Muscle of arm (tissue), 12 donors: ENCODE data around the gene IVD. TPM values are rescaled to one million over a fixed set of nuclear protein-coding genes. Genes with fewer than 3 reads are reported as not detected.

Source experiments
- DNase-seq: peaks from one replicate; pipeline ENCODE4 v3.0.0-alpha.2; 2013
- polyA plus RNA-seq, 12 donors: library from polyadenylated mRNA; unstranded; fragments of 120-200 nt; gene quantifications; one replicate each; pipeline ENCODE4 v1.2.1, GENCODE V29; 2013; ENCODE audit not compliant: insufficient read length in 12 of 12

IVD gene
- polyA plus RNA-seq, 12 donors, result 43.8 to 68.7 (median 52.2) TPM; not detected in 1

- no peak for DNase-seq
Measured at GRCh38 chr15:40456738-40457137, 51.1 kb downstream of the IVD start.

- no peak for DNase-seq
Measured at GRCh38 chr15:40458495-40459371, 53.1 kb downstream of the IVD start.

- DNase-seq, result no peak
Measured at GRCh38 chr15:40459391-40460015, 53.9 kb downstream of the IVD start.

- no peak for DNase-seq
Measured at GRCh38 chr15:40460404-40460803, 54.8 kb downstream of the IVD start.

- DNase-seq, result no peak
Measured at GRCh38 chr15:40461958-40462357, 56.4 kb downstream of the IVD start.

- no peak for DNase-seq
Measured at GRCh38 chr15:40463279-40463678, 57.7 kb downstream of the IVD start.

- DNase-seq, result no peak
Measured at GRCh38 chr15:40463886-40464545, 58.4 kb downstream of the IVD start.

GRCh38 chr15:40464595-40465185, 59.1 kb downstream of the IVD start:
- no peak for DNase-seq

- DNase-seq, result no peak
Measured at GRCh38 chr15:40465939-40466338, 60.3 kb downstream of the IVD start.

GRCh38 chr15:40466426-40467260, 61.0 kb downstream of the IVD start:
- DNase-seq, result no peak

- DNase-seq, result no peak
Measured at GRCh38 chr15:40467261-40467615, 61.6 kb downstream of the IVD start.

- no peak for DNase-seq
Measured at GRCh38 chr15:40468898-40469331, 63.3 kb downstream of the IVD start.

- DNase-seq, result no peak
Measured at GRCh38 chr15:40469776-40470390, 64.3 kb downstream of the IVD start.

- peak; percentile 60 for DNase-seq
Measured at GRCh38 chr15:40470423-40471104, 65.0 kb downstream of the IVD start, which contains the start of gene CHST14. TSS of gene CHST14 (plus strand) at chr15:40470984. CDS start at chr15:40471214, 230 bp downstream.

Other genes with a start within 250 kb of the IVD start
- gene BUB1B, start 244.7 kb upstream of the IVD start, polyA plus RNA-seq, result 10 to 100 TPM in 10 of 12 donors, 1 to 10 TPM in 1, not detected in 1; 7.8 to 27.8 (median 16.0) TPM
- gene PAK6, start 166.7 kb upstream of the IVD start, polyA plus RNA-seq, result 1 to 10 TPM in 3 of 12 donors, under 1 TPM in 7, not detected in 2; 0.15 to 8.2 (median 0.51) TPM
- gene ANKRD63, start 122.7 kb upstream of the IVD start, polyA plus RNA-seq, result under 1 TPM in 3 of 12 donors, not detected in 9; 0.14 to 0.45 (median 0.36) TPM
- 10 to 100 TPM in 2 of 12 donors, 1 to 10 TPM in 9, not detected in 1; 5.2 to 36.6 (median 7.5) TPM for gene PLCB2, start 97.9 kb upstream of the IVD start, polyA plus RNA-seq
- gene INAFM2, start 82.1 kb upstream of the IVD start, polyA plus RNA-seq, result 10 to 100 TPM in 10 of 12 donors, 1 to 10 TPM in 1, not detected in 1; 9.2 to 17.8 (median 13.6) TPM
- 100 to 1,000 TPM in 1 of 12 donors, 10 to 100 TPM in 10, 1 to 10 TPM in 1; 7.4 to 119 (median 19.4) TPM for gene CCDC9B, start 64.9 kb upstream of the IVD start, polyA plus RNA-seq
- gene PHGR1, start 54.8 kb upstream of the IVD start, polyA plus RNA-seq, result 100 to 1,000 TPM in 1 of 12 donors, under 1 TPM in 1, not detected in 10; 0.66 to 310 TPM
- 1 to 10 TPM in 6 of 12 donors, under 1 TPM in 4, not detected in 2; 0.27 to 2.7 (median 1.1) TPM for gene DISP2, start 47.6 kb upstream of the IVD start, polyA plus RNA-seq
- 10 to 100 TPM in 11 of 12 donors, not detected in 1; 14.1 to 25.8 (median 19.8) TPM for gene KNSTRN, start 23.1 kb upstream of the IVD start, polyA plus RNA-seq
- gene BAHD1, start 35.2 kb downstream of the IVD start, polyA plus RNA-seq, result 10 to 100 TPM in 11 of 12 donors, not detected in 1; 14.7 to 30.8 (median 20.5) TPM
- 10 to 100 TPM in 11 of 12 donors, not detected in 1; 29.3 to 44.7 (median 34.1) TPM for gene CHST14, start 65.2 kb downstream of the IVD start, polyA plus RNA-seq
- 10 to 100 TPM in 11 of 12 donors, not detected in 1; 15.4 to 23.5 (median 17.9) TPM for gene CCDC32, start 159.2 kb downstream of the IVD start, polyA plus RNA-seq
- gene RPUSD2, start 163.5 kb downstream of the IVD start, polyA plus RNA-seq, result 10 to 100 TPM in 1 of 12 donors, 1 to 10 TPM in 10, not detected in 1; 5.4 to 10.7 (median 7.4) TPM
- 10 to 100 TPM in 9 of 12 donors, 1 to 10 TPM in 2, not detected in 1; 5.9 to 57.9 (median 13.2) TPM for gene KNL1, start 188.5 kb downstream of the IVD start, polyA plus RNA-seq